ENCODE measurements around the gene GARRE1. TPM values are rescaled to one million over a fixed set of nuclear protein-coding genes. Genes with fewer than 3 reads are reported as not detected.

Gene GARRE1, protein sequence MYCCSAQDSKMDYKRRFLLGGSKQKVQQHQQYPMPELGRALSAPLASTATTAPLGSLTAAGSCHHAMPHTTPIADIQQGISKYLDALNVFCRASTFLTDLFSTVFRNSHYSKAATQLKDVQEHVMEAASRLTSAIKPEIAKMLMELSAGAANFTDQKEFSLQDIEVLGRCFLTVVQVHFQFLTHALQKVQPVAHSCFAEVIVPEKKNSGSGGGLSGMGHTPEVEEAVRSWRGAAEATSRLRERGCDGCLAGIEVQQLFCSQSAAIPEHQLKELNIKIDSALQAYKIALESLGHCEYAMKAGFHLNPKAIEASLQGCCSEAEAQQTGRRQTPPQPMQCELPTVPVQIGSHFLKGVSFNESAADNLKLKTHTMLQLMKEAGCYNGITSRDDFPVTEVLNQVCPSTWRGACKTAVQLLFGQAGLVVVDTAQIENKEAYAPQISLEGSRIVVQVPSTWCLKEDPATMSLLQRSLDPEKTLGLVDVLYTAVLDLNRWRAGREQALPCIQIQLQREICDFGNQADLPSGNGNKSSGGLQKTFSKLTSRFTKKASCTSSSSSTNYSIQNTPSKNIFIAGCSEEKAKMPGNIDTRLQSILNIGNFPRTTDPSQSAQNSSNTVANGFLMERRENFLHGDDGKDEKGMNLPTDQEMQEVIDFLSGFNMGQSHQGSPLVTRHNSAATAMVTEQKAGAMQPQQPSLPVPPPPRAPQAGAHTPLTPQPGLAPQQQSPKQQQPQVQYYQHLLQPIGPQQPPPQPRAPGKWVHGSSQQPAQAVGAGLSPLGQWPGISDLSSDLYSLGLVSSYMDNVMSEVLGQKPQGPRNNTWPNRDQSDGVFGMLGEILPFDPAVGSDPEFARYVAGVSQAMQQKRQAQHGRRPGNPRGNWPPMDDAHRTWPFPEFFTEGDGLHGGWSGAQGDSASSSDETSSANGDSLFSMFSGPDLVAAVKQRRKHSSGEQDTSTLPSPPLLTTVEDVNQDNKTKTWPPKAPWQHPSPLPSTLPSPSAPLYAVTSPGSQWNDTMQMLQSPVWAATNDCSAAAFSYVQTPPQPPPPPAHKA (N-terminal part only)
- total RNA-seq (2022; extraction: Qiagen RNA extraction), result 9.0 to 13.6 TPM (median 12.6 TPM) in 5 replicates

DNA sequence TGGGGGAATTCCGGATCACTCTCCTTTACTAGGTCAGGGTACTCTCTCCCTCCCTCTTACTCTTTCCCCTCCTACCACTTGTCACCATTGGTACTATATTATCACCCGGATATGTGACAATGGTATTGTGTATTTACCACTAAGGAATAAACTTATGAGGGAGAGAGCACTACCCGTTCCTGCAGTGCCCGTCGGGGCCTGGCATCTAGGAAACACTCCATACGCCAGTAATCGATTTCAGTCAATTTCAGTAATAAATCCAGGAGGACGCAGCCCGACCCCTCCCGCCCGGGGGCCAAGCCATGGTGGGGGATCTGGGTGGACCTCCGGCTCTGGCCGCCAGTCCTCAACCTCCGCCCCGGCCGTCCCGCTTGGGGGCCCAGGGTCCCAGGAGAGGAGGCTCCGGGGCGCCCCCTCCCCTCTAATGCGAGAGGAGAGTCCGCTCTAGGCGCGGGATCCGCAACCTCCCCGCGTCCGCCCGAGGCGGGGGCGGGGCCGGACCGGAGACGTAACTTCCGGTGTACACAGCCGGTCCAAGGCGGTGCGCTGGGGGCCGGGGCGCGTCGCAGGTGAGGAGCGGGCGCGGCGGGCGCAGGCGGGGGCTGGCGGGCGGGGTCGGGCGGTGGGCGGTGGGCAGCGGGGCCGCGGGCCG is at the start of gene GARRE1:
Gene GARRE1 (plus strand): TSS at position 509 of the 652 bp plus-strand sequence. CDS start 45,920 bp downstream, outside the sequence.

Other genes with a start within 250 kb of the GARRE1 start
- gene LSM14A, start 82.0 kb upstream of the GARRE1 start, total RNA-seq (2022; extraction: Qiagen RNA extraction), result 196 to 281 TPM (median 222 TPM) in 5 replicates
- 634 to 742 TPM (median 688 TPM) in 5 replicates for gene GPI, start 110.6 kb downstream of the GARRE1 start, total RNA-seq (2022; extraction: Qiagen RNA extraction)
- gene PDCD2L, start 149.8 kb downstream of the GARRE1 start, total RNA-seq (2022; extraction: Qiagen RNA extraction), result 26.1 to 36.6 TPM (median 34.4 TPM) in 5 replicates
- 226 to 340 TPM (median 284 TPM) in 5 replicates for gene UBA2, start 173.8 kb downstream of the GARRE1 start, total RNA-seq (2022; extraction: Qiagen RNA extraction)
- gene WTIP, start 227.2 kb downstream of the GARRE1 start, total RNA-seq (2022; extraction: Qiagen RNA extraction), result 24.4 to 38.6 TPM (median 38.0 TPM) in 5 replicates